ENCODE data around the gene FAM131A.

DNA sequence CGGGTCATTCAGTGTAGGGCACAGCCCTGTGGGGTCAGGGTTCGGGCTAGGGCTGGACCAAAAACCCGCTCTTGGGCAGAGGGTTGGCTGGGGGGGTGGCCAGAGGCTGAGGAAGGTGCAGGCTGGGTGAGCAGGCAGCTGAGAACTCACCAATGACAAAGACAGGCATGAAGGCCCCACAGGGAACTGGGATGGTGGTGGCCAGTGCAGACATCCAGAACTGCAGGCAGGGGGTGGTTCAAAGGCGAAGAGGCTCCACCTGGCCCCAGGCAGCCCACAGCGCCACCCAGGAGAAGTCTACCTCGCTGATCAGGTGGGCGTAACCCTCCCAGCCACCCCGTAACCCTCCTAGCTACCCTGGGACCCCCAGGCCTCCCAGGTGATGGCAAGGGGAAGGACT lies 17.4 kb downstream of the FAM131A start:
- TF ChIP-seq, protein P1, sequence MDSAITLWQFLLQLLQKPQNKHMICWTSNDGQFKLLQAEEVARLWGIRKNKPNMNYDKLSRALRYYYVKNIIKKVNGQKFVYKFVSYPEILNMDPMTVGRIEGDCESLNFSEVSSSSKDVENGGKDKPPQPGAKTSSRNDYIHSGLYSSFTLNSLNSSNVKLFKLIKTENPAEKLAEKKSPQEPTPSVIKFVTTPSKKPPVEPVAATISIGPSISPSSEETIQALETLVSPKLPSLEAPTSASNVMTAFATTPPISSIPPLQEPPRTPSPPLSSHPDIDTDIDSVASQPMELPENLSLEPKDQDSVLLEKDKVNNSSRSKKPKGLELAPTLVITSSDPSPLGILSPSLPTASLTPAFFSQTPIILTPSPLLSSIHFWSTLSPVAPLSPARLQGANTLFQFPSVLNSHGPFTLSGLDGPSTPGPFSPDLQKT (IDR thresholded peaks at IDR 0.05; ENCODE audit: borderline replicate concordance, low read depth, low read length), result no peak
- TF ChIP-seq ZNF843 (tag by site-specific recombination; IDR thresholded peaks at IDR 0.05) (no peak), ZNF677 (tag by site-specific recombination; IDR thresholded peaks at IDR 0.05) (no peak), CTCF (tag by site-specific recombination; IDR thresholded peaks at IDR 0.05) (no peak), KLF9 (tag by site-specific recombination; IDR thresholded peaks at IDR 0.05; ENCODE audit: low read depth) (no peak), ZNF488 (tag by site-specific recombination; IDR thresholded peaks at IDR 0.05) (no peak), ZNF776 (tag by site-specific recombination; IDR thresholded peaks at IDR 0.05; ENCODE audit: borderline replicate concordance) (no peak), ZNF423 (tag by site-specific recombination; IDR thresholded peaks at IDR 0.05) (no peak)
